BLaER1 treated with 17β-estradiol and CSF1 and Interleukin-3, amounts not matched to agents 10 nM and 100 nM (cell line): ENCODE measurements around the gene GPR146.

ENCODE experiments used
- H3K27ac ChIP-seq, 11 experiments: shearing (Covaris generic); formaldehyde crosslinking; 2 replicates each; pipeline ENCODE4 v1.8.1; 2022
- H3K27me3 ChIP-seq, 11 experiments: shearing (Covaris generic); formaldehyde crosslinking; 2 replicates each; pipeline ENCODE4 v1.8.1; 2022
- H3K36me3 ChIP-seq, 11 experiments: shearing (Covaris generic); formaldehyde crosslinking; 2 replicates each; pipeline ENCODE4 v1.8.1; 2022
- H3K4me1 ChIP-seq, 10 experiments: shearing (Covaris generic); formaldehyde crosslinking; 2 replicates each; pipeline ENCODE4 v1.8.1; 2022
- H3K4me2 ChIP-seq, 11 experiments: shearing (Covaris generic); formaldehyde crosslinking; 2 replicates each; pipeline ENCODE4 v1.8.1; 2022
- H3K4me3 ChIP-seq, 10 experiments: shearing (Covaris generic); formaldehyde crosslinking; 2 replicates each; pipeline ENCODE4 v1.8.1; 2022
- H3K9ac ChIP-seq, 11 experiments: shearing (Covaris generic); formaldehyde crosslinking; 2 replicates each; pipeline ENCODE4 v1.8.1; 2022
- H3K9me3 ChIP-seq, 11 experiments: shearing (Covaris generic); formaldehyde crosslinking; replicated peaks in 1 of 11; 2 replicates each; pipeline ENCODE4 v1.8.1; 2022
- H4K20me1 ChIP-seq, 11 experiments: shearing (Covaris generic); formaldehyde crosslinking; 2 replicates each; pipeline ENCODE4 v1.8.1; 2022
- Cebpa-rat ChIP-seq, 11 experiments: shearing (Covaris generic); IDR thresholded peaks; 2 replicates each; pipeline ENCODE4 v1.8.1; 2022

GPR146 gene

GRCh38 chr7:1014681-1015080 lies 29.7 kb upstream of the GPR146 start:
- 0 out of 22 replicates have a peak, but pooled peaks cover 0 to 1% (median 0%) of the 10 kb centered on the region in 11 experiments for H3K9me3 ChIP-seq
- H4K20me1 ChIP-seq = peaks cover 43 to 88% (median 57%) of the 10 kb centered on the region in 11 experiments; a peak in 21 of 22 replicates
- peak overlapping the region in 2 of 11 experiments; percentile 20 to 25; a peak in 3 of 22 replicates for H3K9ac ChIP-seq
- H3K4me3 ChIP-seq = no peak overlapping the region
- no peak for TF ChIP-seq Cebpa-rat (IDR thresholded peaks at IDR 0.05)
- H3K4me1 ChIP-seq = peaks cover 29 to 82% (median 67%) of the 10 kb centered on the region in 10 experiments
- H3K36me3 ChIP-seq = peaks cover 0 to 23% (median 8%) of the 10 kb centered on the region in 11 experiments; a peak in 13 of 22 replicates
- 0 out of 22 replicates have a peak overlapping the region, but pooled peaks of 1 of the 11 experiments have one; percentile 82 for H3K27ac ChIP-seq
- H3K27me3 ChIP-seq = peaks cover 0 to 24% (median 0%) of the 10 kb centered on the region in 11 experiments; a peak in 5 of 22 replicates
- H3K4me2 ChIP-seq = peak overlapping the region in 9 of 11 experiments; percentile 5 to 100 (median 95); a peak in 15 of 22 replicates

- Histone ChIP-seq H3K9ac (peak overlapping the region in 2 of 11 experiments; percentile 2 to 25; a peak in 2 of 22 replicates), H3K27ac (peak overlapping the region in 1 of 11 experiments; percentile 28; a peak in 1 of 22 replicates), H3K4me2 (peak overlapping the region in 9 of 11 experiments; percentile 5 to 100 (median 95); a peak in 13 of 22 replicates)
These were observed 28.9 kb upstream of the GPR146 start for GRCh38 chr7:1015196-1016121.

GRCh38 chr7:1016577-1017531 lies 27.5 kb upstream of the GPR146 start:
- H4K20me1 ChIP-seq = peaks cover 38 to 88% (median 44%) of the 10 kb centered on the region in 11 experiments; a peak in 21 of 22 replicates
- peaks cover 0 to 18% (median 0%) of the 10 kb centered on the region in 11 experiments; a peak in 5 of 22 replicates for H3K27me3 ChIP-seq

More at GRCh38 chr7:1015196-1016121, 28.9 kb upstream of the GPR146 start:
- Histone ChIP-seq H3K9me3 (peaks cover 0 to 9% (median 4%) of the 10 kb centered on the region in 11 experiments; a peak in 19 of 22 replicates), H3K36me3 (peaks cover under 1 to 27% (median 16%) of the 10 kb centered on the region in 11 experiments; a peak in 18 of 22 replicates), H3K4me1 (peaks cover 21 to 82% (median 61%) of the 10 kb centered on the region in 10 experiments), H3K4me3 (no peak overlapping the region), H3K27me3 (peaks cover 0 to 24% (median 0%) of the 10 kb centered on the region in 11 experiments; a peak in 5 of 22 replicates), H4K20me1 (peaks cover 42 to 88% (median 51%) of the 10 kb centered on the region in 11 experiments; a peak in 21 of 22 replicates)
- no peak for TF ChIP-seq Cebpa-rat (IDR thresholded peaks at IDR 0.05)

GRCh38 chr7:1017586-1018333 lies 26.6 kb upstream of the GPR146 start:
- H3K36me3 ChIP-seq = peaks cover 5 to 44% (median 30%) of the 10 kb centered on the region in 11 experiments; a peak in 20 of 22 replicates
- 0 out of 22 replicates have a peak overlapping the region, but pooled peaks of 1 of the 11 experiments have one; percentile 8 for H3K27ac ChIP-seq
- H4K20me1 ChIP-seq = peaks cover 32 to 88% (median 42%) of the 10 kb centered on the region in 11 experiments; a peak in 19 of 22 replicates
- peaks cover 9 to 25% (median 18%) of the 10 kb centered on the region in 11 experiments for H3K9me3 ChIP-seq
- no peak overlapping the region for H3K4me3 ChIP-seq
- H3K4me1 ChIP-seq = peaks cover 3 to 82% (median 57%) of the 10 kb centered on the region in 10 experiments
- H3K9ac ChIP-seq = 0 out of 22 replicates have a peak overlapping the region, but pooled peaks of 1 of the 11 experiments have one; percentile 9
- no peak overlapping the region for H3K4me2 ChIP-seq
- peaks cover 0 to 14% (median 0%) of the 10 kb centered on the region in 11 experiments; a peak in 4 of 22 replicates for H3K27me3 ChIP-seq
- no peak for TF ChIP-seq Cebpa-rat (IDR thresholded peaks at IDR 0.05)

More at GRCh38 chr7:1016577-1017531, 27.5 kb upstream of the GPR146 start:
- Histone ChIP-seq H3K27ac (no peak overlapping the region), H3K36me3 (peaks cover 5 to 41% (median 30%) of the 10 kb centered on the region in 11 experiments; a peak in 20 of 22 replicates), H3K4me2 (no peak overlapping the region), H3K4me3 (no peak overlapping the region), H3K9ac (0 out of 22 replicates have a peak overlapping the region, but pooled peaks of 1 of the 11 experiments have one; percentile 9), H3K9me3 (peaks cover 9 to 23% (median 18%) of the 10 kb centered on the region in 11 experiments), H3K4me1 (peaks cover 8 to 82% (median 57%) of the 10 kb centered on the region in 10 experiments)
- TF ChIP-seq Cebpa-rat (IDR thresholded peaks at IDR 0.05) = no peak

- H3K27me3 ChIP-seq = peaks cover 0 to 16% (median 0%) of the 10 kb centered on the region in 11 experiments; a peak in 3 of 22 replicates
- no peak overlapping the region for H3K4me3 ChIP-seq
- H3K9me3 ChIP-seq = peaks cover 9 to 25% (median 18%) of the 10 kb centered on the region in 11 experiments
- peaks cover 30 to 88% (median 42%) of the 10 kb centered on the region in 11 experiments; a peak in 20 of 22 replicates for H4K20me1 ChIP-seq
- TF ChIP-seq Cebpa-rat (IDR thresholded peaks at IDR 0.05) = no peak
- H3K27ac ChIP-seq = 0 out of 22 replicates have a peak overlapping the region, but pooled peaks of 1 of the 11 experiments have one; percentile 8
- H3K9ac ChIP-seq = no peak overlapping the region
- no peak overlapping the region for H3K4me2 ChIP-seq
- peaks cover 5 to 44% (median 30%) of the 10 kb centered on the region in 11 experiments; a peak in 20 of 22 replicates for H3K36me3 ChIP-seq
- peaks cover 8 to 82% (median 57%) of the 10 kb centered on the region in 10 experiments for H3K4me1 ChIP-seq
These were observed 26.0 kb upstream of the GPR146 start for GRCh38 chr7:1018334-1018695.

GRCh38 chr7:1019255-1019785 lies 25.0 kb upstream of the GPR146 start:
- Histone ChIP-seq H3K27me3 (peaks cover 0 to 15% (median 0%) of the 10 kb centered on the region in 11 experiments; a peak in 3 of 22 replicates), H4K20me1 (peaks cover 28 to 88% (median 44%) of the 10 kb centered on the region in 11 experiments; a peak in 20 of 22 replicates), H3K27ac (no peak overlapping the region; a peak in 2 of 22 replicates), H3K9me3 (peaks cover 9 to 25% (median 18%) of the 10 kb centered on the region in 11 experiments), H3K4me2 (no peak overlapping the region; a peak in 1 of 22 replicates), H3K9ac (0 out of 22 replicates have a peak overlapping the region, but pooled peaks of 1 of the 11 experiments have one; percentile 5), H3K36me3 (peaks cover 5 to 44% (median 30%) of the 10 kb centered on the region in 11 experiments; a peak in 20 of 22 replicates), H3K4me3 (no peak overlapping the region), H3K4me1 (peaks cover 18 to 82% (median 57%) of the 10 kb centered on the region in 10 experiments)
- no peak for TF ChIP-seq Cebpa-rat (IDR thresholded peaks at IDR 0.05)
